Epidermal melanocyte (primary cell): ENCODE measurements around the gene CSNK1E.

ENCODE experiments used
- DNase-seq: peaks from one replicate; pipeline ENCODE4 v3.0.0; 2011; ENCODE audit warnings: low spot score; ENCODE audit not compliant: insufficient read length

CSNK1E gene

DNA sequence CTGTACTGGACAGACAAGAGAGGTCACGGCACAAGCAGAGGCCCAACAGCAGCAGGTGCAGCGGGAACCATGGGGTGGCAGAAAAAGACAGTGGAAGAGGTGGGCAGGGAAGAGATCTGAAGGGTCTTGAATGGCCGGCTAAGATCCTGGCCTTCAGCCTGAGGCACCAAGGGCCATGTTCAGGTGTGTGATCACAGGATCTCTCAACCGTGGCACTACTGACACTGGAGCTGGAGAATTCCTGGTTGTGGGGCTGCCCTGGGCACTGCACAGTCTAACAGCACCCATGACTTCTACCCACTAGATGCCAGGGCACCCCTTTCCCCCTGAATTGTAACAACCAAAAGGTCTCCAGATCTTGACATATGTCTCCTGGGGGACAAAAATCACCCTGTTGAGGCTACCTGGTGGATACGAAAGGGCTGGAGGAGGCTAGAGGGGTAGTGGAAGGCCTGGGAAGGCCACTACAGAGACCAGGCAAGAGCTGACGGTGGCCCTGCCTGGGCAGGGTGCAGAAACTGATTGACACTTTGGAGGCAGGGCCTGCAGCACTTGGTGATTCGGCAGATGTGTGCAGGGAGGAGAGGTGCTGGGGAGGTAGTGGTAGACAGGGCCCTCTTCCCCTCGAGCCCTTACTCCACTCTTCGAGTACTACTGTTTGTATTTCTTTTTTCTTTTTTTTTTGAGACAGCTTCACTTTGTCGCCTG, 8.3 kb downstream of the CSNK1E start:
- DNase-seq: no peak

DNA sequence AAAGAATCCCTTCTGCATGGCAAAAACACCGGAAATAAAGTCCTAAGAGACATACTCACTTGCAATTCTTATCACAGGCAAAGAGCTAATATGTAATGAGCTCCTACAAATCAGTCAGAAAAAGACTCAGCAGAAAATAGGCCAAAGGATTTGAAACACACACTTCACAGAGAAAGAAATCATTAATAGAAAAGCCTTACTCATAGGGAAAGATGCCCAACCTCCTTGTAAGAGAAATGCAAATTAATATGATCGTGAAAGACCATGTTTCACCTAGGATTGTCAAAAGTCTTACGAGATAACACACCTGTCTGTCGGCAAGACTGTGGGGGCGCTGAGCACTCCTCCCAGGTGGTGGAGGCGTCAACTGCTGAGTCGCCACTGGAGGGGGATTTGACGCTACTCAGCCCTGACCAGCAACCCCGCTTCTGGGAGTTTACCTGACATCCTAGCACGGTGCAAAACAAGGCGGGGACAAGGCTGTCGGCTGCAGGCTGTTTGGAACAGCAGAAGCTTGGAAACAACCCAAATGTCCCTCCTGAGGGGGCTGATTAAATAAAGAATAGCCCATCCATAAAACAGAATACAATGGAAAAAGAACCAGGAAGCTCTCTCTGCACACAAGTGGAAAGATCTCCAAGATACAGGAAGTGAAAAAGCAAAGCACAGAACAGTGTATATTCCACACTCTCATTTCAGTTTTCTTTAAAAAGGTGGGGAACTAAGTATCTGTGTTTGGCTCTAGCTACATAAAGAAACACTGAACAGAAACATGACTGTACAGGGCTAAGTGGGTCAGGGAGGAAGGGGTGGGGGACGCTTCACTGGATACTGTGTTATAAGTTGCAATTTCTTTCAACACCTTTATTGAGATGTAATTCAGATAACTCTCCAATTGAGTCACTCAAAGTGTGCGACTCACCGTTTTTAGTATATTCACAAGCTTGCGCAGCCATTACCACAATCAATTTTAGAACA, 11.5 kb downstream of the CSNK1E start:
- no peak for DNase-seq

DNA sequence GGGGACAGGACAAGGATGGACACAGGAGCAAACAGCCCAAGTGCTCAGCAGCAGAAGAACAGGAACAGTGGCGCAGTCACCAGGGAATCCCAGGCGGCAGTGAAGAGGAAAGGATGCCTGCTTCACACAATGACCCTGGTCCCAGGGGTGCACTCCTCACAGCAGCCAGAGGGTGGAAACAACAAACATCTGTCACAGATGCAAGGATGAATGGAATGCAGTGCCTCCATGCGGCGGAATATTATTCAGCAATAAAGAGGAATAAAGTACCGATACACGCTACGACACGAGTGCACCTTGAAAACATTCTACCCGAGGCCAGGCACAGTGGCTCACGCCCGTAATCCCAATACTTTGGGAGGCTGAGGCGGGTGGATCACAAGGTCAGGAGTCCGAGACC, 12.7 kb downstream of the CSNK1E start:
- no peak for DNase-seq

DNA sequence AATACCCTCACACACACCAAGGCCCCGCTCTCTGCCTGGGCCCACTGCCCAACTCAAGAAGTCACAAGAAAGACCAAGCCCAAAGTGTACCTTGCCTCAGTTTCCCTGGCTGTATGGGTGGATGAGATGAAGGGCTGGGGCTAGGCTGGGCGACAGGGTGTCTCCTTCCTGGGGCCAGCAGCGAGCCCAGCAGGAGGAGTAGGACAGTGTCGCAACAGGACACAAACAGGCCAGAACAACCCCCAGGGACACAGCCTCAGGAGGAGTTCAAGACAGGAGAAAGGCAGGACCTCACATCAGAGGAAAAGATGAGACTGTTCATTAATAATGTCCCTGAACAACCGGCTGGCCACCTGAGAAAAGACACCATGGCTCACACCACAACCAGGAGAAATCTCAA, 13.3 kb downstream of the CSNK1E start:
- no peak for DNase-seq

DNA sequence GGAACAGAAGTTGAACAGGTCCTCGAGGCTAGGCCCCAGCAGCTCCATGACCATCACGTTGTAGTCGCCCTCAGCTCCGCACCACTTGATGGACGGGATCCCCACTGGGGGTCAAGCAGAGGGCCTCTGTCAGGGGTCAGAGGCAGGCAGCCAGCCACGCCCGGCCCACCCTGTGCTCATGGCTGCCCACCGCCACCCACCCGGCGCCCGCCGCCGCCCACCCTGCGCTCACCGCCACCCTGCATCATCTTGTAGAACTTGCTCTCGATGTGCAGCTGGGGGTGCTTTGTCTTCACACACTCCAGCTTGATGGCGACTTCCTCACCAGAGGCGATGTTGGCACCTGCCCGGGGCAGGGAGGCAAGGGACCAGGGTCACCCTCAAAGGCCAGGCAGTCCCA, 14.3 kb downstream of the CSNK1E start:
- no peak for DNase-seq

DNA sequence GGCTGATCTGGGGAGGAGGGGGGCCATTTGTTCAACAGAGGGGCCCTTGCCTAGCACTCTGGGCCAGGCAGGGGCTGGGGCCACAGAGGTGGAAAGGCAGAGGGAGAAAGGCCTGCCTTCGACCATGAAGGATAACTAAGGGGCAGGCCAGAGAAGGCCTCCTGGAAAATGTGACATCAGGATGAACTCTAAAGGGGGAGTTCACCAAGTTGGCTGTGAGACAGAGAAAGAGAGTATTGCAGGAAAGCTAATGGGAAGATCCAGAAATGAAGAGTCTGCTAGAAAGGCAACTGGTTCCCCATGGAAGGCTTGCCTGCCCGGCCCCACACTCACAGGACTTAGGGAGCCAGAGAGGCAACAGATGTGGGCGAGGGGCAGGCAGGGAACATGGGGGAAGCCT, 16.3 kb downstream of the CSNK1E start:
- DNase-seq: no peak

DNA sequence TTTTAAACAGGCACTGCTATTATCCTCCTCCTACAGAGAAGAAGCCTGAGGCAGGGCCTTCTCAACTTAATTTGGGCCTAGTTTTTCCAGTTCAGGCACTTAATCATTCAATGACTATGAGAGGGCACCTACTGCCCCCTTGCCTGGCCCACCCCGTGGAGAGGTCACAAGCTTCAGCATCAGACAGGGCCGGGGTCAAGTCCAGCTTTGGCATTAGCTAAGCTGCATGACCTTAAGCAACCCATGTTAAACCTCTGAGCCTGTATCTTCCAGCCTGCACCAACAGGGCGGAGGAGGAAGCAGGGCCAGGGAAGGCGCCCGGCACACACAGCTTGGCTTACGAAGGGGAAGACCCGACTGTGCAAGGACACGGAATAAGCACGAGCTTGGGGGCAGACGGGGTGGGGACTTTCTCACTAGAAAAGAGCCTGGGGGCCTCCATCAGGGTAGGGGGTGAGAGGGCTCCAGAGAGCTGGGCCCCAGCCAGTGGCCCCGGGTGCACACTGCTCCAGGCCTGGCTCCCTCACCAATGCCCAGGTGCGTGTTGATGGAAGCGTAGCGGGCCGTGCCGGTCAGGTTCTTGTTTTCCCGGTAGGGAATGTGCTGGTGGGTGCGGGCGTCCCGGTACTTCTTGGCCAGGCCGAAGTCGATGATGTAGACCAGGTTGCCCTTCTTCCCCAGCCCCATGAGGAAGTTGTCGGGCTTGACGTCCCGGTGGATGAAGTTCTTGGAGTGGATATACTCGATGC, 16.9 kb downstream of the CSNK1E start:
- DNase-seq: no peak

DNA sequence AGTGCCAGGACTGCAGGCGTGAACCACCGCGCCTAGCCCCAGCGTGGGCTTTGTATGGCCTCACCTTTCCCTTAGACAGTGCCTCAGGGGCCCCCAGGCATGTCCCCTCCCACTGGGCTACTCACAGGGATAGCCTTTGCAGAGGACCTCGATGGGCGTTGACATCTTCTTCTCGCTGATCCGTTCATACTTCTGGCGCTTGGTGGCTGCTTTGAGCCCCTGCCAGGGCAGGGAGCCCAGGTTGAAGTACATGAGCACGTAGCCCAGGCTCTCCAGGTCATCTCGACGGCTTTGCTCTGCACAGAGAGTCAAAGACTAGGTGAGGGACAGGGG, 17.5 kb downstream of the CSNK1E start:
- DNase-seq: no peak

DNA sequence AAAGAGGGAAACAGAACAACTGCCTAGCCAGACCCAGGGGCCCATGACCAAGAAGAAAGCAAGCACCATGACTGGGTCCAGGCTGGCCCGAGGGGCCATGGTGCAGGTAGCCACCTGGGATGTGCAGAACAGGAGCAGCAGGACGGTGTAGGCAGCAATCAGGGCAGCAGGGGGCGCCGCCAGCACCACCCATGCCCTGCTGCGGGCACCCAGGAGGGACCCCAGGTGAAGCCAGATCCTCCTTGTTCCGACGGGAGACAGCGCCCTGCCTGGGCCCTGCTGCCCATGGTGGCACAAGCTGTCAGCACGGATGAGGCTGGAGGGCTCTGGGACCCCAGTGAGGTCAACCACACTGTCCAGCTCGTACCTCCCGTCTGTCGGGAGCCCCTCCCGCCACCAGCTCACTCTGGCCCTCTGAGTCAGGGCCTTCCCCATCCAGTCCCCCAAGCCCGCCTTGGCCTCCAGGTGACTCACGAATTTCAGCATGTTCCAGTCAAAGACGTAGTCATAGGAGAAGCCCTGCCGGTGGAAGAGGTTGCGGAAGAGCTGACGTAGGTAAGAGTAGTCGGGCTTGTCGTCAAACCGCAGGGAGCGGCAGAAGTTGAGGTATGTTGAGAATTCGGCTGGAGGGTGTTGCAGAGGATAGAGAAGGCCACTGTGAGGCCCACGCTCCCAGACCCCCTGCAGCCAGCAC, 18.8 kb downstream of the CSNK1E start:
- DNase-seq: no peak

DNA sequence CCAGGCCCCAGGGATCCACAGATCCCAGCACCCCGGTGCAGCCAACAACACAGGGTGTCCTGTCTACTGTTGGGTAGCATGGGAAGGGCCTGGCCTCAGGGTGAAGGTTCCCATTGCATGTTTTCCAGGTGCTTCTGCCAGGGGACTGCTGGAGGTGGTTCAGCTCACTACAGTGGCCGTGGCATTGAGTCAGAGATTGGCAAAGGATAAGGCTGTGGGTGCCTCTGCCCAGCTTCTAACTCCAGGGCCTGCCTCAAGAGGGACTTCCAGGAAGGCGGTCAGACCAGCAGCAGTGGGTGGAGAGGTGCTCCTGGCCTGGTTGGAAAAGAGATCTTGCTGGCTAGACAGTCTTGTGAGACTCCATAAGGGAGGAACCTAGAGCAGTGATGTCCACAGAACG, 20.9 kb downstream of the CSNK1E start:
- DNase-seq: no peak

DNA sequence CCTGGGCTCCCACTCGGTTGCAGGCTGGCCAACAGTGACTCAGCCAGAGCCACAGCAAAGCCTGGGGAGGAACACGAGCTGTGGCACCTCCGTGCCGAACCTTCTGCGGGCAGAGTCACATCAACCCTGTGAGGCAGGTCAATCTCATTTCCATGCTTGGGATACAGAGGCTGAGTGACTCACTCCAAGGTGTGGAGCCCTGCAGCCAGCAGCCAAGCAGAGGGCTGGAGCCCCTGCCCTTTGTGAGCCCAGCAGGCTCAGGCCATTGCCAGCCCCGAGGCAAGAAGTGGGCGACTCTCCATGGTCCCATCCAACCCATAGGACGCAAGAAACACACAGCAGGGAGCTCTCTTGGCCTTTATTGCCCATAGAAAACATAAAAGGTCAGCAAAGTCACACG, 21.4 kb downstream of the CSNK1E start:
- DNase-seq: no peak

DNA sequence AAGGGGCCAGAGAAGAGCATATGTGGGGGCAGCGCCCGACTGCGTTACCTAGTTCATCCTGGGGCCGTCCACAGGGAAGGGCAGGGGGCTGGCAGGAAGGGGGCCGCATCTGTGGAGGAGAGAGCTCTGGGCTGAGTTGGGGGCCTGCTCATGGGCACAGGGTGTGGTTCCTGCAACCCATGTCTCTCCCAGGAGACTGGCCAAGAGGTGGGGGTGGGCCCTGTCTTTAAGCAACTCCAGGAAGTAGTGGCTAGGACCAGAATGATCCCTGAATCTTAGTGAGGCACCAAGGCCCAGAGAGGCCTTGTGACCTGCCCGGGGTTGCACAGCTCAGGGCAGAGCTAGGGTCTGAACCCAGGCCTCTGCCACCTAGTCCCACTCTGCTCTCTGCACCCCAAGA, 21.9 kb downstream of the CSNK1E start:
- DNase-seq: no peak

DNA sequence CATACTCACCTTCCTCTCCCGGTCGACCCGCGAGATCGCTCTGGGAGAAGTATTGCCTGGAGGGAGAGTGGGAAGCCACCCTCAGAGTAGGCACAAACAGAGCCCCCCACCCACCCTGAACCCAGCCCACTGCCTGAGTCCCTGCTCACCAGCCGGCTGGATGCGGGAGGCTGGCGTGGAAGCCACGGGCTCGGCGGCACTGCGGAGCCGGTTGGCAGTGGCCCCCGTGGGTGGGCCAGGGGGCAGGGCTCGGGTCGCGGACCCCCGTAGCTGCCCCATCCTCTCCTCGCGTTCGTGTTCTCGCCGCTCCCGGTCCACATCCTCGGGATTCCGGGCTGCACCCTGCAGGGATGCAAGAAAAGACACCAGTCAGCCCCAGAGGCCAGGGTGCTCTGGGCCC, 23.0 kb downstream of the CSNK1E start:
- DNase-seq: no peak

DNA sequence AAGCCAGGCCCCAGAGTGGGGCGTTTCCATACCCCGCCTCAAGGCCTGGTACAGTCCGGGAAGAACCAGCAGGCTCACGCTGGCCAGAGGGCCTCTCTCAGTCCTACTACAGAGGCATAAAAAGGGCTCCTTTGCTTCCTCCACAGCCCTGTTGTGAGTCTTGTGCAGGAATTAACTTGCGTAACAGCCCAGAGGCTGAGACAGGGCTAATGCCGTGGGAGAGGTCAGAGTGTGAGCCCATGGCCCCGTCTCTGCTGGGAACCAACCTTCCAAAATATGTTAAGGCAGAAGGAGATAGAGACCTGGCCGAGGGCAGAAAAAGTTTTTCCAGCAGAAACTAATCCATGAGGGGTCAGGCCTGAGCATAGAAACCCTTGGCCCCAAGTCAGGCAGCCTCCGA, 24.5 kb downstream of the CSNK1E start:
- no peak for DNase-seq

DNA sequence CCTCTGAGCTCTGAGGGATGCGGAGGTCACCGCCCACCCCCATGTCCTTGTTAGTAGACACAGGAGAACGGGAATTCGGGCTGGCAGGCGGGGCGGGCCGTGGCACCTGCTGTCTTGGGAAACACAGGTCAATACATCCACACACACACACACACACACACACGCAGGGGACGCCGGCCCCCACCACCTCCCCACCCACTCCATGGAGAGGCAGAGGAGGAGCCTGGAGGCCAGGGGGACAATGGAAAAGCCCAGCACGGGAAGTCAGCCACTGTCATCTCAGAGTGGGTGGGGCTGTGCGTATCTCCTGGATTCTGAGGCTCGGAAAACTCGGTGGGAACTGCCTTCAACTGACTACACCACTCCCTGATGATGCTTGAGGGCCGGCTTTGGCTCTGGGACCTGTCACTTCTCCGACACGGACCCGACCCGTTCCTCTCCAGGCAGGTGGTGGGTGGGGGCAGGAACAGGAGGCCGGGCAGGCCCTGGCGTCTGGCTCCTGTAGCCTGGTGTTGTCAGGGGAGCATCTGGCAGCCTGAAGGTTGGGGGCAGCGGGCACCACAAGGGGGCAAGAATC, 25.9 kb downstream of the CSNK1E start:
- DNase-seq: no peak

DNA sequence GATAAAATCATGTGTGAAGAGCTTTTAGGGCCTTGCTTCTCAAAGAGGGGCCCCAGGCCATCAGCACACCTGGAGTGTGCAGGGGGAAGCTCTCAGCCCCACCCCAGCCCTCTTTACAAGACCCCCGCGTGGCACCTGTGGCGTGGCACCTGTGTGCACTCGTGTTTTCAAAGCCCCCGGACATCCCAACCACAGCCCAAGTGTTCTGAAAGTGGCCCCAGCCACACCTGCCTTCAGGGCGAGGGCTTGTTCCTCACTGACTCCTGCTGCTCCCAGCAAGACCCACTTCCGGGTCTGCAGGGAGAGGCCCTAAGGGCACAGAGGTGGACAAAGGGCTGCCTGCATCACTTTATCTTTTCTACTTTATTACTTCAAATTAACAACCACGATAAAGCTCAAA, 26.9 kb downstream of the CSNK1E start:
- no peak for DNase-seq

DNA sequence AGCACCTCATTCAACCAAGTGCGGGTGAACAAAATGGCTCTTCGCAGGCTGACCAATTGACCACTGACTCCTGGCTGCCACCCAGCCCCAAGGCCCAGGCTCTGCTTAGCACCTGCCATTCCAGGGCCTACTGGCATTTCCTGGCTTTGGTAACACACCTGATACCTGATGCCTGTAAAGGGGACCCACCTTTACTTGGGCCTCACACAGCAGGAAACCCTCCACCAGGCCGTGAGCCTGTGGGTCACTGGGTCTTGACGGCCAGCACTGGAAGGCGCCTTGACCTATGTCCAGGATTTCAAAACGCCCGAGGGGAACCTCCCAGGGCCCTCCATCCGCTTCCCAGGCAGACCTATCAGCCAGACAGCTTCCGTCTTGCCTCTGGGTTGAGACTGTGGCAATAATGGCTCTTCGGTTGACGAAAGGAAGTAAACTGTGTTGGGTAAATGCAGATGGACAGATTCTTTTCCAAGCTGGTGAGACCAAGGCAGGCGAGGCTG, 27.6 kb downstream of the CSNK1E start:
- no peak for DNase-seq

DNA sequence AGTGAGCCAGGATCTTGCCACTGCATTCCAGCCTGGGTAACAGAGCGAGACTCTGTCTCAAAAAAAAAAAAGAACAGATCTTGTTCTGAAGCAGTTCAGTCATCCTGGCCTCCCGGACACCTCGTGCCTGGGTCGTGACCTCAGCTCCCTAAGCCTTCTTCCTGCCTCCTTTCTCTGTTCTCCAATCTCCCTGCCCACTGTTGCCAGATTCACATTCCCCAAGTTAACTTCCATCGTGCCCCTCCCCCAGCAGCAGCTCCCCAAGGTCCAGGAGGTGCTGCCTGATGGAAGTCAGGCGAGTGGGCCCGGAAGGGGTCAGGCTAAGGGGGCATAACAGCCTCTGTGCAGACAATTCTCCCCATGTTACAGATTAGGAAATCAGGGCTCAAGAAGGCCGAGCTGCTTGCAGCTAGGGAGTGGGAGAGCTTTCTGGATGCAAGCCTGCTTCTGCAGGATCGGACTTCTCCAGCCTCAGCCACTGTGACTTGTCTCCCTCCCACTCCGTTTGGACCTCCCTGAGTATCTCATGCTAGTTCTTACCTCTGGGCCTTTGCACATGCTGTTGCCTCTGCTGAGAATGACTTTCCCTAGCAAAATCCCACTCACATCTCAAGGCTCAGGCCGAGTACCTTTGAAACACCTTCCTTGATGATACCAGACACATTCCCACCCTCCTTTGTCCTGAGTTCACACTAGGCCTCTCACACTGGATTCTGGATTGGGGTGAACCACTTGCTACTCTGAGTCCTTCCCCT, 30.1 kb downstream of the CSNK1E start:
- DNase-seq: no peak

DNA sequence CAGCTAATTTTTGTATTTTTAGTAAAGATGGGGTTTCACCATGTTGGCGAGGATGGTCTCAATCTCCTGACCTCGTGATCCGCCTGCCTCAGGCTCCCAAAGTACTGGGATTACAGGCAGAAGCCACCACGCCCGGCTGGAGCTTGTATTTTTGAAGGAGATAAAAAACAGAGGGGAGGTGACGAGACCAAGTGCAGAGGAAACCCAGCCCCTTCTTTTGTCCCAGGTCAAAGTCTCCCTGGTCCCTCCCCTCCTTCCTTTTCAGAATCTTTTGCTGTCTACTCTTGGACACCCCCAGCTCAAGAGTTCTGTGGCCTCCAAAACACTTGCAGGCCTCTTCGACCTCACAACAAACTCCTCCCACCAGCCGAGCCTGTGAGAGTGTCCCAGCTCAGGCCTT, 32.2 kb downstream of the CSNK1E start:
- no peak for DNase-seq

DNA sequence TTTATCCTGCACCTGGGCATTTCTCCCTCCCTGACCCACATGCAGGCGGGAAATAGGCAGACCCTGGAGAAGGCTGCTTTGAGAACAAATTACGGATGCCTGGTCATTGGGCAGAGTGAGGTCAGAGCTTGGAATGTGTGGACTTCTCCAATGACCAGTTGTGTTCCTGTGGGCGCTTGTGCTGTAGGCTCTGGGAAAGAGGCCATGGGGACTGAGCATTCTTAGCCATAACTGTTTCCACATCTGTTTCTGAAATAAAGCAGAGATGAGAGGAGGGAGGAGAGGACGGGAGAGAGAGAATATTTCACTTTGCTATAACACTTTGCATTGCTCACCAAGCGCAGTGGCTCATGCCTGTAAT, 33.2 kb downstream of the CSNK1E start:
- DNase-seq: no peak
